Activated naive CD4-positive, alpha-beta T cell treated with anti-CD3 and anti-CD28 coated beads, Interleukin-2, amount 50 U/mL, for 72 hours (primary cell): ENCODE results near the gene MUC6. TPM values are rescaled to one million over a fixed set of nuclear protein-coding genes. Genes with fewer than 3 reads are reported as not detected.
A peak's percentile ranks its signal among the peaks of the same experiment; 100 is the strongest.
"Not testable (repeated sequence)": the region's sequence is repeated elsewhere in the genome, so short reads cannot be mapped to it uniquely, and the experiment has no call there.

Experiments used
- ATAC-seq, 2 donors: fragments of 150-1000 bp; cut with Tn5 transposase; 2 replicates each; pipeline ENCODE4 v1.10.0; 2021; ENCODE audit warnings: mild to moderate bottlenecking in 2 of 2, moderate library complexity in 2 of 2
- DNase-seq, 2 donors: peaks; one replicate each; pipeline ENCODE4 v3.0.0; 2021 to 2022; ENCODE audit warnings: low spot score in 2 of 2
- H3K27ac Mint-ChIP-seq, 2 donors: one replicate each; pipeline ENCODE4 v1.8.0; 2022; ENCODE audit warnings: mild to moderate bottlenecking in 2 of 2, mixed read lengths in 2 of 2
- H3K36me3 Mint-ChIP-seq, 2 donors: one replicate each; pipeline ENCODE4 v1.8.0; 2022; ENCODE audit warnings: mixed read lengths in 2 of 2
- H3K9me3 Mint-ChIP-seq, 2 donors: one replicate each; pipeline ENCODE4 v1.8.0; 2022; ENCODE audit warnings: mixed read lengths in 2 of 2
- total RNA-seq, 2 donors: library from RNA; stranded (reverse); gene quantifications; one replicate each; pipeline ENCODE4 v1.2.3, GENCODE V29; 2022

The MUC6 gene
- total RNA-seq, 2 donors from 2014 or later = not detected

- peak overlapping the region in 1 of 2 donors; percentile 79 for H3K27ac Mint-ChIP-seq
- H3K9me3 Mint-ChIP-seq = no peaks in the 10 kb centered on the region
- ATAC-seq (no peak), DNase-seq (no peak)
- no peaks in the 10 kb centered on the region for H3K36me3 Mint-ChIP-seq
Observed at GRCh38 chr11:977830-978720, 58.4 kb downstream of the MUC6 start.

GRCh38 chr11:976431-977160, 59.9 kb downstream of the MUC6 start:
- DNase-seq (no peak), ATAC-seq (no peak)
- Mint-ChIP-seq H3K9me3 (no peaks in the 10 kb centered on the region), H3K27ac (no peak overlapping the region), H3K36me3 (no peaks in the 10 kb centered on the region)

GRCh38 chr11:975827-976226, 60.7 kb downstream of the MUC6 start:
- ATAC-seq (no peak), DNase-seq (no peak)

GRCh38 chr11:975376-975775, 61.1 kb downstream of the MUC6 start:
- H3K9me3 Mint-ChIP-seq, ATAC-seq, H3K36me3 Mint-ChIP-seq, DNase-seq, H3K27ac Mint-ChIP-seq: not testable (repeated sequence)

More at GRCh38 chr11:975827-976226, 60.7 kb downstream of the MUC6 start:
- H3K27ac Mint-ChIP-seq = peak overlapping the region in 1 of 2 donors; percentile 68
- H3K9me3 Mint-ChIP-seq = no peaks in the 10 kb centered on the region
- no peaks in the 10 kb centered on the region for H3K36me3 Mint-ChIP-seq

GRCh38 chr11:973237-973636, 63.3 kb downstream of the MUC6 start:
- no peak for ATAC-seq
- H3K36me3 Mint-ChIP-seq = peaks cover 0 to 5% of the 10 kb centered on the region in 2 donors
- H3K9me3 Mint-ChIP-seq = no peaks in the 10 kb centered on the region
- no peak for DNase-seq
- peak overlapping the region; percentile 25 to 52 for H3K27ac Mint-ChIP-seq

GRCh38 chr11:972523-973211, 63.9 kb downstream of the MUC6 start:
- H3K27ac Mint-ChIP-seq = peak overlapping the region in 1 of 2 donors; percentile 25
- H3K36me3 Mint-ChIP-seq = peaks cover 0 to 5% of the 10 kb centered on the region in 2 donors
- DNase-seq = no peak
- no peak for ATAC-seq
- no peaks in the 10 kb centered on the region for H3K9me3 Mint-ChIP-seq

GRCh38 chr11:971731-972365, 64.7 kb downstream of the MUC6 start:
- Mint-ChIP-seq H3K36me3 (peaks cover 0 to 5% of the 10 kb centered on the region in 2 donors), H3K27ac (peak overlapping the region in 1 of 2 donors; percentile 22), H3K9me3 (no peaks in the 10 kb centered on the region)
- DNase-seq (no peak), ATAC-seq (no peak)

- ATAC-seq (no peak), DNase-seq (no peak)
- H3K27ac Mint-ChIP-seq = peak overlapping the region; percentile 16 to 63
- H3K9me3 Mint-ChIP-seq = no peaks in the 10 kb centered on the region
- H3K36me3 Mint-ChIP-seq = peaks cover 0 to 5% of the 10 kb centered on the region in 2 donors
Observed at GRCh38 chr11:971092-971690, 65.3 kb downstream of the MUC6 start.

- DNase-seq (no peak), ATAC-seq (peak; percentile 39 to 76)
- Mint-ChIP-seq H3K9me3 (no peaks in the 10 kb centered on the region), H3K27ac (peak overlapping the region; percentile 46 to 75), H3K36me3 (peaks cover 0 to 5% of the 10 kb centered on the region in 2 donors)
Observed at GRCh38 chr11:970319-970871, 66.1 kb downstream of the MUC6 start.

GRCh38 chr11:969651-970205, 66.8 kb downstream of the MUC6 start:
- ATAC-seq (no peak), DNase-seq (no peak)
- peaks cover 0 to under 1% of the 10 kb centered on the region in 2 donors for H3K9me3 Mint-ChIP-seq
- peaks cover 0 to 6% of the 10 kb centered on the region in 2 donors for H3K36me3 Mint-ChIP-seq
- H3K27ac Mint-ChIP-seq = peak overlapping the region; percentile 46 to 75

- DNase-seq (no peak), ATAC-seq (no peak)
- Mint-ChIP-seq H3K9me3 (peaks cover 0 to 5% of the 10 kb centered on the region in 2 donors), H3K27ac (no peak overlapping the region), H3K36me3 (peaks cover 0 to 15% of the 10 kb centered on the region in 2 donors)
Observed at GRCh38 chr11:968822-969221, 67.7 kb downstream of the MUC6 start.

- DNase-seq (no peak), ATAC-seq (no peak)
- H3K9me3 Mint-ChIP-seq = peaks cover 0 to 5% of the 10 kb centered on the region in 2 donors
- H3K36me3 Mint-ChIP-seq = peaks cover 0 to 17% of the 10 kb centered on the region in 2 donors
- no peak overlapping the region for H3K27ac Mint-ChIP-seq
Observed at GRCh38 chr11:967995-968751, 68.3 kb downstream of the MUC6 start.

- peaks cover 0 to 5% of the 10 kb centered on the region in 2 donors for H3K9me3 Mint-ChIP-seq
- peak overlapping the region in 1 of 2 donors; percentile 7 for H3K27ac Mint-ChIP-seq
- peaks cover 0 to 16% of the 10 kb centered on the region in 2 donors for H3K36me3 Mint-ChIP-seq
- ATAC-seq (peak; percentile 57 to 60), DNase-seq (no peak)
Observed at GRCh38 chr11:965206-965775, 71.2 kb downstream of the MUC6 start.

- ATAC-seq = peak in 1 of 2 donors; percentile 39
- H3K9me3 Mint-ChIP-seq = peaks cover 0 to 5% of the 10 kb centered on the region in 2 donors
- no peak overlapping the region for H3K27ac Mint-ChIP-seq
- H3K36me3 Mint-ChIP-seq = peaks cover 0 to 13% of the 10 kb centered on the region in 2 donors
- no peak for DNase-seq
Observed at GRCh38 chr11:963852-964251, 72.7 kb downstream of the MUC6 start.
